ENCODE measurements around the gene BHLHA15.

The BHLHA15 gene

DNA sequence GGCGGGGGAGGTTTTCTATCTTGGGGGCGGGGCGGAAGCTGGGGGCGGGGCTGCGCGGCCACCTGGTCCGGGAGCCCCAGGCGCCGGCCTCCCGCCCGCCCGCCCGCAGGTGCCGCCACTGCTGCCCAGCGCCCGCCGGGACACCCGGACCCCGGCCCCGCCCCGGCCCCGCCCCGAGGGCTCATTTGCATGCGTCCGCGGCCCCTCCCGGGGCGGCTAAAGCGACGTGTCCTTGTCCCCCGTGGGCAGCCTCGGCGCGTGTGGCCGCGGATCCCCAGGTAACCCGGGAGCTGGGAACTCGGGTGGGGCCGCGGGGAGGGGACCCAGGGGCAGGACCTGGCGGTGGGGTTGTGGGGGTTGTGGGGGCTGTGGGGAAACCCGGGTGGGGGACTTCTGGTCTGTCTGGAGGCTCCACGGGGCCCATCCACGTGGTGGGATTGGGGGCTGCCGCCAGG, at the start of gene BHLHA15:
BHLHA15 (plus strand) TSS at position 219 of the 455 bp plus-strand sequence. CDS start 871 bp downstream, outside the sequence.
- DNase-seq (ENCODE audit: low spot score) = no peak

GRCh38 chr7:98162758-98163157, 48.5 kb upstream of the BHLHA15 start:
- DNase-seq (ENCODE audit: low spot score) = no peak

DNA sequence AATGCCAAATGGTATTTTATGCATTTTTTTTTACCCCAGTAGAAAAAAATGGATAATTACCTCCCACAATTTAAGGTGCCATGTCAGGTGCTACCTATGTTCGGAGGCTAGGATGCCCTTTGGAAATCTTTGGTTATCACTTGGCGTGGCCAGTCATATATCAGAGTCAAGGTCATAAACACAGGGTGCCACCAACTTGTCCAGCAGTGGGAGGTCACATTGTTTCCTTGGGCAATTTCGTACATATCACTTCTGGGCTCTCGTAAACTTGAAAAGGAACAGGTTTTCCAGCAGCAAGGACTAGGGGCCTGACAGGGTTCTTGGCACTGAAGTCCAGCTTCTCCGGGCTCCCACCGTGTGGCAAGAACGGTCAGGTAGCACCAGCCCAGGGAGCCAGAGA, 48.0 kb upstream of the BHLHA15 start:
- no peak for DNase-seq (ENCODE audit: low spot score)

- no peak for DNase-seq (ENCODE audit: low spot score)
Measured at GRCh38 chr7:98163704-98164494, 47.3 kb upstream of the BHLHA15 start.

DNA sequence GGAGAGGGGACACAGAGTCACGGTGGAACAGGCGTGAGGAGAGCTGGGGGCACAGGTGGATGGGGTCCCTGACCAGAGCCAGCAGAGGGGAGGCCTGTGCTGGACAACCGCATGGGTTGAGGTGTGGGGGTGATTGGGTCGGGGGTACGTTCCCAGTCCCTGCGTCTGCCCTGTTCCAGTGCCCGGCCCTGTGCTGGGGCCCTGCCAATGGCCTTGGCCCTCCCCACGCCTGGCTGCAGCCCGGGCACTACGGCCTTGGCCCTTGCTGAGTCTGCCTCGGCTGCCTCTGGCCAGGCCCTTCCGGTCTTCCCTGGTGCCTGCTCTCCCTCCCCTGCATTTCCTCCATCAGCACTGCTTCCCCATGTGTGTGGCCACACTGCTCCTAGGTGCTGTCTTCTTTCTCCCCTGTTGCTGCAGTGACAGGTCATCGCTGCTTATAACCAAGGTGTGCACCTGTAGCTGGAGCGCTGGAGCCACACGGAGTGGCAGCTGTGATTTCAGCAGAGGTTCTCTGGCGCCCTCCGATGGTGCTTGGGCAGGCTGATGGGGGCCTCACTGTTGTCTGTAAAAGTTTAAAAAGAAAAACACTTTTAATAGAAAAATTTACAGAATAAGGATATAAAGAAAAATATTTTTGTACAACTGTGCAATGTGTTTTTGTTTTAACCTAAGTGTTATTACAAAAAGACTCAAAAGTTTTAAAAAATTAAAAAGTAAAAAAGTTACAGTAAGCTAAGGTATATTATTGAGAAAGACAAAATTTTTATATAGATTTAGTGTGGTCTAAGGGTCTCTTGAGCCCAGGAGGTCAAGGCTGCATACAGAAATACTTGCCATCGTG, 45.2 kb upstream of the BHLHA15 start:
- DNase-seq (ENCODE audit: low spot score) = peak; percentile 47

GRCh38 chr7:98166668-98166970, 44.6 kb upstream of the BHLHA15 start:
- DNase-seq (ENCODE audit: low spot score) = no peak

DNA sequence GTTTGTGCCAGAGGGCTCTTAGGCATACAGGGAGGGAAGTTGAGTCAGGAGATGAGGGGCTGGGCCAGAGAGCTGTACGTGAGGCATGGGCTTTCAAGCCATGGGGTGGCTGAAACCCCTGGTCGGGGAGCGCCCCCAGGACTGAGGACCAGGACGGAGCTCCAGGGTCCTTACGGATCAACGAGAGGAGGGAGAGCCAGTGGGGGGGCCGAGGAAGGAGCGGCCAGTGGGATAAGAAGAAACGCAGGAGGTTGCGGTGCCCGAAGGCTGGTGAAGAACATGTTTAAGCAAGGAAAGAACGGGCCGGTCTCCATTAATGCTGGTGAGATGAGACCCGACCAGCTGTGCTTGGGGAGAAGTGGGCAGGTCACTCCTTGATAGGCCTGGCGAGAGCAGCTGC, 43.6 kb upstream of the BHLHA15 start:
- DNase-seq (ENCODE audit: low spot score) = no peak

- peak; percentile 82 for DNase-seq (ENCODE audit: low spot score)
Measured at GRCh38 chr7:98168181-98168903, 42.9 kb upstream of the BHLHA15 start.

GRCh38 chr7:98168904-98169621, 42.2 kb upstream of the BHLHA15 start:
- DNase-seq (ENCODE audit: low spot score) = no peak

- no peak for DNase-seq (ENCODE audit: low spot score)
Measured at GRCh38 chr7:98170966-98171365, 40.3 kb upstream of the BHLHA15 start.

DNA sequence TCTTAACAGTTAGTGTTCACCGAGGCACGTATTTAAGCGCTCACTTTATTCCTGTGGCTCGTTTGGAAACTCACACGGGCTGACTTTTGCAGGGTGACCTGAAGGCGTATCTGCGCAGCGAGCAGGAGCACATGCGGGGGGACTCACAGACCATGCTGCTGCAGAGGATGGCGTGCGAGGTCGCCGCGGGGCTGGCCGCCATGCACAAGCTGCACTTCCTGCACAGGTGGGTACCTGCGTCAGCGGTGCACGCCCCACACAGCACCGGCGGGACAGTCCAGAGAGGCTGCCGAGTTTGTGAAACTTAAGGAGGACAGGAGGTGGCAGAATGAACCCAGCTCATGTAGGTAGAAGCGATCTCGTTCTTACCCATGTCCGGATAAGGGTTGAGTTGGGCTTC, 39.8 kb upstream of the BHLHA15 start:
- no peak for DNase-seq (ENCODE audit: low spot score)

- DNase-seq (ENCODE audit: low spot score) = peak; percentile 84
Measured at GRCh38 chr7:98174334-98175259, 36.6 kb upstream of the BHLHA15 start.

DNA sequence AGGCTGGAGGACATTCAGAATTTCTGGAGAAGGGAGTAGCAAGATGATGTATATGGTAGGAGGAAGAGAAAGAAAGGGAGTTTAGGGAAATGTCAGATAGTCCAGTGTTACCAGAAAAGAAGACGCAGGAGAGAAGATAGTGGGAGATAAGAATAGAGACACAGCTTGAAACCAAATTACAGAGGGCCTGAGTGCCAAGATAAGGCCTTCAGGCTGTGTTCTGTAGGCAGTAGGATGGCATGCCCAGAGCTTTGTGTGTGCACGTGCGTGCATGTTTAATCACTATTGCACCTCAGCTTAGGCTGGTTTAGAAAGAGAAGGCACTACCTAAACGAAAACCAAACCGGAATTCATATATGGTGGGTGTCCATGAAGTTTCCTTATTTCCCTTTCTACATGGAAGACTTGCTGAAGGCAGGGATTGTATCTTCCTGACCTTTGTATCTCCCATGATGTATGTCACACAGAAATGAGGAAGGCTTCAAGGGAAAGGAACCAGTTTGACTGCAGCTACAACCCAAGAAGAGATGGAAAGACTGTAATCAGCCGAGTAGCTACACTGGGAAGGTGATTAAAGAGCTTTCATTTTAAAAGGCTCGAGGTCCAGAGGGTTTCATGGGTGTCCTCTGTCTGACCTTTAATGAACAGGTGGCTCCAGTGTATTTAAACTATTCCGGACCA, 35.8 kb upstream of the BHLHA15 start:
- no peak for DNase-seq (ENCODE audit: low spot score)

DNA sequence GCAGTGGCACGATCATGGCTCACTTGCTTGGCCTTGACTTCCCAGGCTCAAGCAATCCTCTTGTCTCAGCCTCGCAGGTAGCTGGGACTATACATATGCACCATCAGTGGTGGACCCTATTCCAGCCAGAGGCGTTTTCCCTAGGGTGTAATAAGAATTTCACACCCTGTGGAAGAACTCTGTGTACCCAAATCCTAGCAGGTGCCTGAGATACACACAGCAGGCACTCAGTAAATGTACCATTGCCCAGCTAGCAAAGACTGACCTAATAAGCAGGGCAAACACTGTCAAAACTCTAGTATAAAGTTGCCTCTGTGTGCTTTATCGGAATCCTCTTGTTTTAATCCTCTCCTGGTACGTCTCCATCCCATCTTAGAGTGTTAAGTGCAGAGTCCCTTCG, 33.7 kb upstream of the BHLHA15 start:
- no peak for DNase-seq (ENCODE audit: low spot score)

- peak; percentile 85 for DNase-seq (ENCODE audit: low spot score)
Measured at GRCh38 chr7:98178321-98178720, 32.9 kb upstream of the BHLHA15 start.

DNA sequence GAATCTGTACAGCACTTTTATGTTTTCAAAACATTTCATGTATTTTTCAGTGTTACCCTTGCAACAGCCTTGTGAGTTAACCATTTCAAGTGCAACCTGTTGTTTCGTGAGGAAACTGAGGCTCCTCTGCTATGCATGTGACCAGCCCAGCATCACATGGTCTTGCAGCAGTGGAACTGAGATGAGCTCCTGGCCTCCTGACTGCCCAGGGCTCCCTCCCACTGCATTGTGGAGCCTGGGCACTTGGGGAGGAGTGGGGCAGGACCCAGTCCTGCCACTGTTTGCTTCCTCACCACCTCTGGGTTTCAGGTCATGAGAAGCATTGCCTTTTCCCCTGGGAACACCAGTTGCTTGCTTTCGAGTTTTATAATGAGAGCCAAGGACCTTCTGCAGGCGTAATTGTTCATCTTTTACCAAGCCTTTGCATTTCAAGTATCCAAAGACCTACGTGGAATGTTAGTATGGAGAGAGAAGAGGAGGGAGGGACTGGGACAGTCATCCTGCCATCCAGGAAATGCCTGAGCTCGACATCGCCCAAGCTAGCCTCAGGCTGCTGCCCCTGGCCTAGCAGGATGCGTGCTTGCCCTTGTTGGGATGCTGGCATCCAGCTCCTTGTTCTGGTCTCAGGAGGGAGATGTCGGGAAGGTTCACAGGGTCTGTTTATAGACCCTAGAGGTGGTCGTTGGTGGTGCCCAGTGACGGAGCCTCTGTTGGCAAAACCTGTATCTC, 32.3 kb upstream of the BHLHA15 start:
- DNase-seq (ENCODE audit: low spot score) = no peak

DNA sequence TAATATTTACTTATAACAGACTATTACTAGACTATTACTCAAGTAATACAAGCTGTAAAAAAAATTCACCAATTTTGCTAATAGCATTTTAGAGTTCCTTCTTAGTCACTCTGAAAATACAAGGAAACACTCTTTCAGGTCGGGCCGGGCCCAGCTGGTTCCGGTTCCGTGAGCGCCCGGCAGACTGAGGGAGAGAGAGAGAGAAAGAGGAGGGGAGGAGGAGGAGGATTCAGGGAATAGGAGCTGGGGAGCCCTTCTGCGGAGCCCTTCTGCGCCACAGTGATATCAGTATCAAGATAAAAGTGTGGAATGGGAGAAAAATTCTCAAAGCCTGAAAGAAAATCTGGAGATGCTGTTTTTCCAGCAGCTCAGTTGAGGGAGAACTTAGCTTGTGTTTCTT, 30.5 kb upstream of the BHLHA15 start:
- no peak for DNase-seq (ENCODE audit: low spot score)

DNA sequence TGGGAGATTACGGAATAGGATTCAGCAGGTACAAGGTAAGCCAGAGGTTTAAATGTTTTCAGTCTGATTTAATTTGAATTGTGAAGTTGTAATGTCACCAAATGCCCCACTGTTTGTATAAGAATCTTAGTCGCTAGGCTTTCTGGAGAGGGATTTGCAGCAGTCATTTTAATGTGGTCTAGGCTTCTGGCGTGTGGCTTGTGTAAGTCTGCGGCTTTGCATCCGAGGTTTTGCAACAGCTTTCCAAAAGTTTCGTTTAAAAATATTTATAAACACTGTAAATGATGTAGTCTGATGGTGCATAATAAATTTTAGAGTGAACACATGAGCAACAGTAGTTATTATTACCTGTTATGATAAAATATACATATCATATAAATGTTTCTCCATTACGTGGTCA, 26.1 kb upstream of the BHLHA15 start:
- no peak for DNase-seq (ENCODE audit: low spot score)

DNA sequence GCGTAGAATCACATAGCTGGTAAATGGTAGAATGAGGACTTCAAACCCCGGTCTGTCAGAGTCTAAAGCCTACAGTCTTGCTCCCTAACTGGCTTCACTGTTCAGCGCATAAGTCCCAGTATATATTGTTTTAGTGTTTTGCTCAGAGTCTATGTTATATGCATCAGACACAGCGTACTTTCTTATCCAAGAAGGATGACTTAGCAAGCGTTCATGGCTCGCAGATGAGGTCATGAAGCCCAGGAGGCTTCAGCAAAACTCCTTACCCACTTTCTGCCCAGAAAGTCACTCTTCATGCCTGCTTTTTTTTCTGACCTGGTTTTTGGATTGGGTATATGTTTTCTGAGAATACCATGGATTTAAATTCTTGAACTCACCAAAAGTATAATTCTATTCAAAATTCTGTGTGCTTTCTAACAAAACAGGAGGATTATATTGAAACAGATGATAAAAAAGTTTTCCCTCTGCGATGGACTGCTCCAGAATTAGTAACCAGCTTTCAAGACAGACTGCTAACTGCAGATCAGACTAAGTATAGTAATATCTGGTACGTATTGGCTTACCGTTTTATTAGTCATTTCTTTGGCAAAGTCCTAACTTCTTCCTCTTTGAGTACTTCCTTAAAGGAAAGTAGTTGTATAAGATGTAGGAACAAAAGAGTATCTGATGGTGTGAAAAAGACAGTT, 24.6 kb upstream of the BHLHA15 start:
- DNase-seq (ENCODE audit: low spot score) = no peak
